Spleen (tissue), 11 donors: Measurements from ENCODE around the gene PRUNE2. TPM values are rescaled to one million over a fixed set of nuclear protein-coding genes. Genes with fewer than 3 reads are reported as not detected.
"Not testable (repeated sequence)": the region's sequence is repeated elsewhere in the genome, so short reads cannot be mapped to it uniquely, and the experiment has no call there.

ENCODE experiments used
- DNase-seq: peaks from one replicate; pipeline ENCODE4 v3.0.0-alpha.2; 2020
- H3K27ac ChIP-seq, 8 donors: fragments of 200-600 bp; sonication (generic) in 7 of 8; 1 replicate in 4 of 8; 2 replicates in 4 of 8; pipeline versions ENCODE4 v1.5.0 to v1.8.0; 2016 to 2021; ENCODE audit warnings: inconsistent platforms in 4 of 8, mild to moderate bottlenecking in 4 of 8, moderate library complexity in 1 of 8
- H3K27me3 ChIP-seq, 7 donors: fragments of 200-600 bp; sonication (generic) in 6 of 7; replicated peaks in 1 of 7; 1 replicate in 4 of 7; 2 replicates in 3 of 7; pipeline versions ENCODE4 v1.5.0 to v1.8.0; 2016 to 2021; ENCODE audit warnings: inconsistent platforms in 3 of 7, mild to moderate bottlenecking in 1 of 7
- H3K36me3 ChIP-seq, 6 donors: fragments of 200-600 bp; sonication (generic) in 5 of 6; 1 replicate in 4 of 6; 2 replicates in 2 of 6; pipeline versions ENCODE4 v1.5.0 to v1.8.0; 2016 to 2021; ENCODE audit warnings: inconsistent platforms in 2 of 6
- H3K4me1 ChIP-seq, 6 donors: fragments of 200-600 bp; sonication (generic) in 5 of 6; 1 replicate in 3 of 6; 2 replicates in 3 of 6; pipeline versions ENCODE4 v1.5.0 to v1.8.0; 2016 to 2021; ENCODE audit warnings: inconsistent platforms in 3 of 6
- H3K4me3 ChIP-seq, 8 donors: fragments of 200-600 bp; sonication (generic) in 7 of 8; 1 replicate in 4 of 8; 2 replicates in 4 of 8; pipeline versions ENCODE4 v1.5.0 to v1.8.0; 2016 to 2021; ENCODE audit warnings: inconsistent platforms in 4 of 8, mild to moderate bottlenecking in 4 of 8, moderate library complexity in 2 of 8
- H3K9me3 ChIP-seq, 8 donors: fragments of 200-600 bp; sonication (generic) in 7 of 8; 1 replicate in 4 of 8; 2 replicates in 4 of 8; pipeline versions ENCODE4 v1.5.0 to v1.8.0; 2016 to 2021; ENCODE audit warnings: inconsistent platforms in 4 of 8
- CTCF ChIP-seq, 11 experiments: fragments of 200-600 bp in 7 of 11; fragments of 450-650 bp in 4 of 11; sonication (generic) in 4 of 11; IDR thresholded peaks in 8 of 11; conservative IDR thresholded peaks in 3 of 11; 1 replicate in 7 of 11; 2 replicates in 4 of 11; pipeline versions ENCODE4 v1.4.0 to v1.8.0; 2016 to 2021; ENCODE audit warnings: antibody characterized with exemption in 11 of 11, inconsistent platforms in 4 of 11, mild to moderate bottlenecking in 1 of 11
- POLR2A ChIP-seq, 3 donors: fragments of 450-650 bp; IDR thresholded peaks; one replicate each; pipeline ENCODE4 v1.5.1; 2017; ENCODE audit warnings: antibody characterized with exemption in 3 of 3, mild to moderate bottlenecking in 1 of 3
- POLR2AphosphoS5 ChIP-seq, 3 donors: sonication (generic); formaldehyde crosslinking; IDR thresholded peaks; one replicate each; pipeline ENCODE4 v1.5.1; 2017; ENCODE audit warnings: antibody characterized with exemption in 3 of 3
- WGBS, 5 donors: extraction: QIAGEN DNeasy Blood & Tissue Kit in 3 of 5; methylation state at CpG; one replicate each; pipeline versions ENCODE4 v1.1.5 to v1.1.7; 2013 to 2018; 5-methylcytosine and 5-hydroxymethylcytosine counted together
- intact Hi-C: fragments of 100-400 bp; cut with DNase I; formaldehyde crosslinking; loops from one replicate; pipeline ENCODE4 v1.15.0; 2023; ENCODE audit warnings: low total_unique reads
- polyA plus RNA-seq, 3 donors: library from polyadenylated mRNA; stranded (reverse); fragments of 200-250 nt; gene quantifications; one replicate each; pipeline ENCODE4 v1.2.1, GENCODE V29; 2013
- total RNA-seq, 7 donors: library from RNA; depleted of rRNA in 3 of 7; stranded (reverse); fragments of >200 nt in 3 of 7; fragmentation: NEBNext Ultra II Directional in 4 of 7; extraction: Animal tissue kit (Norgen Biotek cat#: 25700) in 4 of 7; gene quantifications; one replicate each; pipeline versions ENCODE4 v1.1.0 to v1.2.1, GENCODE V29; 2016 to 2021
- donor health status: healthy with polysubstance abuse.
- donor health status: DM: no; HTN: no; CAD: no; lungs with moderate emphysema.
- donor health status: DM: no; HTN: no; CAD: no.
- donor health status: Bipolar disorder and iron deficiency.
- donor health status: healthy.
- donor health status: DM: no; HTN: no; CAD: no.
- donor health status: DM: yes; HTN: yes; CAD: no.

The PRUNE2 gene
- total and polyA plus RNA-seq, 10 donors, result 3.3 to 23.6 (median 14.0) TPM

DNA sequence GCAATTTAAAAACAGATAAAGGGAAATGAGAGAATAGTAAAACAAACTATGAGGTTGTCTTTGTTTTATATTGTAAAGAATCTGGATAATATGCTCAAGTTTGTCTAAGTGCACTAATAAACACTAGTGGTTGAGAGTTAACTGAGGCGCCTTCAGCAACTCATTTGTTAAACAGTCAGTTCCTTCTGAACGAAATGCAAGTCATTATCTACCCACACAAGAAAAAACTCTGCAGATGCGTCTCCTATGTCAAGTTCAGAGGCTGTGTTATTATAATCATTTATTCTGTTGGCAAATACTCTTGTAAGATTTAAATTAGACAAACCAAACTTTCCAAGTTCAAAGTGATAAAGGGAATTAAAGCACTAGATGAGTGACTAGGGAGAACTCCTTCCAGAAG is 162.0 kb downstream of the PRUNE2 start:
- Histone ChIP-seq H3K4me1 (no peaks in the 10 kb centered on the region), H3K27me3 (peaks cover 0 to 10% (median 0%) of the 10 kb centered on the region in 7 donors), H3K9me3 (peaks cover 0 to 16% (median 11%) of the 10 kb centered on the region in 8 donors), H3K27ac (no peak overlapping the region), H3K4me3 (no peak overlapping the region), H3K36me3 (no peaks in the 10 kb centered on the region)
- no peak for TF ChIP-seq CTCF (IDR thresholded peaks at IDR 0.05 in 8 of 11, conservative IDR thresholded peaks at IDR 0.05 in 3 of 11)
- DNase-seq, result no peak
- WGBS, 5 donors, result 22 to 31% (median 27%) methylated on average over 3 of the region's 3 CpGs
- intact Hi-C loops, result no loop called here

DNA sequence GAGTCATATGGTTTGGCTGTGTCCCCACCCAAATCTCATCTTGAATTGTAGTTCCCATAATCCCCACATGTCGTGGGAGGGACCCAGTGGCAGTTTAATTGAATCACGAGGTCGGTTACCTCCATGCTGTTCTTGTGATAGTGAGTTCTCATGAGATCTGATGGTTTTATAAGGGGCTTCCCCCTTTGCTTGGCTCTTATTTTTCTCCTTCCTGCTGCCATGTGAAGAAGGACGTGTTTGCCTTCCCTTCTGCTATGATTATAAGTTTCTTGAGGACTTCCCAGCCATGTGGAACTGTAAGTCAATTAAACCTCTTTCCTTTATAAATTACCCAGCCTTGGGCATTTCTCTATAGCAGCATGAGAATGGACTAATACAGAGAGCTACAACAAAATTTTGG is 163.0 kb downstream of the PRUNE2 start:
- H3K4me1 ChIP-seq, H3K36me3 ChIP-seq, intact Hi-C loops, H3K4me3 ChIP-seq, DNase-seq, H3K27ac ChIP-seq: not testable (repeated sequence)
- 70 to 87% (median 82%) methylated on average over 4 of the region's 4 CpGs for WGBS, 5 donors
- Histone ChIP-seq H3K9me3 (peaks cover 0 to 16% (median 11%) of the 10 kb centered on the region in 8 donors), H3K27me3 (peaks cover 0 to 10% (median 0%) of the 10 kb centered on the region in 7 donors)

GRCh38 chr9:76741524-76741923 is 164.4 kb downstream of the PRUNE2 start:
- Histone ChIP-seq H3K27me3 (peaks cover 0 to 10% (median 0%) of the 10 kb centered on the region in 7 donors), H3K4me3 (no peak overlapping the region), H3K4me1 (no peaks in the 10 kb centered on the region), H3K9me3 (peaks cover 0 to 16% (median 11%) of the 10 kb centered on the region in 8 donors), H3K27ac (no peak overlapping the region), H3K36me3 (no peaks in the 10 kb centered on the region)
- no peak for TF ChIP-seq CTCF (IDR thresholded peaks at IDR 0.05 in 8 of 11, conservative IDR thresholded peaks at IDR 0.05 in 3 of 11)
- WGBS, 5 donors, result 75 to 89% (median 78%) methylated on average over 5 of the region's 5 CpGs
- intact Hi-C loops, result no loop called here
- DNase-seq, result no peak

DNA sequence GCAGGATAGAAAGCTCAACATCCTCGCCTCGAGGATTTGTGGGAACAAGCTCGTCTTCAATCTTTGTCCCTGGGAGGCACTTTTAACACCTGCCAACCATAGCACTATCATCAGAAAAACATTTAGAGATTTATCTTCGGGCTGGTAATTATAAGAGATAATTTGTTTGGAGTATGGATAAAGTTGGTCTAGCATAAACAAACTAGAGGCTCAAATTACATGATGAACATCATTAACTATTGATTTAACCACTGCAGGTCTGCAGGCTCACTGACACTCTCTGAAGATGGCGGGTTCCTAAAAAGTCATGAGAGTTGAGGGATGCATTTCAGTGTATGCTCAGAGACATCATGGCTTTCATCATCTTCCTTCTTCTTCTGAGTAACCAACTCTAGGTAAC is 167.5 kb downstream of the PRUNE2 start:
- WGBS, 5 donors, result 79 to 89% (median 85%) methylated on average over 5 of the region's 5 CpGs
- H3K9me3 ChIP-seq, result peaks cover 0 to 13% (median 11%) of the 10 kb centered on the region in 8 donors
- no peaks in the 10 kb centered on the region for H3K36me3 ChIP-seq
- no peak overlapping the region for H3K27ac ChIP-seq
- TF ChIP-seq CTCF (IDR thresholded peaks at IDR 0.05 in 8 of 11, conservative IDR thresholded peaks at IDR 0.05 in 3 of 11), result no peak
- no peak for TF ChIP-seq POLR2A (IDR thresholded peaks at IDR 0.05)
- no peak for TF ChIP-seq POLR2AphosphoS5 (IDR thresholded peaks at IDR 0.05)
- intact Hi-C loops, result no loop called here
- no peaks in the 10 kb centered on the region for H3K4me1 ChIP-seq
- no peak for DNase-seq
- peaks cover 0 to 7% (median 0%) of the 10 kb centered on the region in 7 donors for H3K27me3 ChIP-seq
- no peak overlapping the region for H3K4me3 ChIP-seq
